NCI-H69 (cell line): Measurements from ENCODE around the gene SOX6.

Source experiments
- DNase-seq: peaks from one replicate; lab custom pipeline; 2025; lab: John Stamatoyannopoulos, UW

Gene SOX6

DNA sequence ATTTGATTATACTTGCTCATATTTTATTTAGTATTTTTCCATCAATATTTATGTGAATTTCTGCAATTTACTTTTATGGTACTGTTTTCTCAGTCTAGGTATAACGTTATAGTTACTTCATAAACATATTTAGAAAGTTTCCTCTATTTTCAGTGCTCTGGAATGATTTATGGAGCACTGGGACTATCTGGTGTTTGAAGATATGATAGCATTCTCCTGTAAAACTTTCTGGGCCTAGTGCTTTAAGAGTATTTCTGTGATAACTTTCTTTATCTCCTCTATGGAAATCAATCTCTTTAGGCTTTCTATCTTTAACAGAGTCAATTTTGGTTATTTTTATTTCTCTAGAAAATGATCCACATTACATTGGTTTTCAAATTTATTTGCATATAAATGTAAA is 85.1 kb downstream of the SOX6 start:
- no peak for DNase-seq

DNA sequence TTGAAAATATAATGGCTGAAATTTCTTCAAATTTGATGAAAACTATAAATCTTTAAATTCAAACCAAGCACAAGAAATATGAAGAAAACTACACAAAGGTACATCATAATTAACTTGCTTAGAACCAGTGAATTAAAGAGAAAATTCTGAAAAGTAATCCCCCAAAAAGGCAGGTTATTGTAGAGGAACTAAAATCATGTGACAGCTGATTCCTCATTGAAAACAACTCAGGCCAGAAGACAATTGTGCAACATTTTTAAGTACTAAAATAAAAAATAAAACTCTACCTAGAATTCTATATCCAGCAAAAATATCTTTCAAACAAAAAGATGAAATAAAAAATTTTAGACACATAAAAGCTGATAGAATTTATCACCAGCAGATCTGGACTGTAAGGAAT is 90.3 kb downstream of the SOX6 start:
- DNase-seq: no peak

DNA sequence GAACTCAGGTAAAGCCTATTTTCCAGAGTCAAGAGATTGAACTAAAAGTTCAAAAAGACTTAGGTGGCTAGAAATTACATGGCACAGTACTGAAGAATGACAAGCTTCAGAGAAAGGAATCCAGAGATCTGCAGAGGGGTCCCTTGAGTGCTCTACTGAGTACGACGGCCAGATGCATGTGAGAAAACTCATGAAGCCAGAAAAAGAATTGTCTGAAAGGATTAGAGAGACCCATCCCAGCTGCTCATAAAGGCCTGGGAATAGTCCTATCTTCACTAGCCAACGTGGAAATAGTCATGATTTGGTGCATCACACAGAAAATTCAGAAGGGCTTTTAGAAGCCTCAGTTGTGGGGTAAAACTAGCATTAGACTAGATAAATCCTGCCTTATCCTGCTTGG is 91.3 kb downstream of the SOX6 start:
- DNase-seq: no peak

DNA sequence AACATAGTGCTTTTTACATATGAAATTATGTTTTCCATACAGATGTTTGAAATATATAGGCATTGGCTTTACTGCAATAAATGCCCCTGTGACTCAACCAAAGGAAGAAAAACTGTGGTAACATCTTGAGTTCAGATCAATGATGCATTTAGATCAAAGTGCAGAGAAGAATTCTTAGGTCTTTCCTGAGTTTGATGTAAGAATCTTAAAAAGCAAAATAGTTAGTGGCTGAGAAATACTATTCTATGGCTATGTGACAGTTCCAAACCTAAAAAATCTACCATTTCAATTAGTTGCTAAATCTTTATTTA is 93.7 kb downstream of the SOX6 start:
- no peak for DNase-seq

DNA sequence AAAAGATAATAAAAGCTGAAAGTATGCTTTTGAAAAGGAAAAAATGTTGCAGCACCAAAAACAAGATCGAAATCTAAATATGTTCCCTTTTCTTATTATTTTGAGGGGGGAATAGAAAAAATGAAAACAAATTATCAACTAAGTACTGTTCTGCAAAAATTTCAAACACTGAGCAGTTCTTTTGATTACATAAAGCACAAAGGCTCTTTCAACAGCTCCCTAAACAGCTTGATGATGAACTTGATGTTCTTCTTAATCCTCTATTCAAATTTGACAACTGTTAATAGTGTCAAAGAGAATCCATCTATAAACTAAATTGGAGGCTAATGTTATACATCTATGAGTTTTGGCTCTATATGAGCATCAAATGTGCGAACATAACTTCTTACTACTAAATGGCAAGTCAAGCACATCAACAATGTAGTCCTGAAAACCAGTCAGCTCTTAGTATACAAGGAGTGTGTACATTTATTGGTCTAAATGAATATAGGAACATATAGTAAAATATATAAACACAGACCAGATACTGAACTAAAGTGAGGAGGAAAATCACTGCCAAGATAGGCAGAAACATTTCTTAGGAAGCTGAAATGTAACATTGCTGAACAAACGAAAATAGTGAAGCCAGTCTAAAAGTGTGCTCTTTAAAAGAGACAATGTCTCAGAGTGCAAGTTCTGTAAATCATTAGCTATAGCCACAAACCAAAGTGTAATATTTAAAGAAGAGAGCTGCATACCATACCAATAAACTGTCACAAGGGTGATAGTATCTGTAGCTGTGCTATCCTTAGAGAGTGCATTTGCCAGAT is 94.3 kb downstream of the SOX6 start:
- no peak for DNase-seq

DNA sequence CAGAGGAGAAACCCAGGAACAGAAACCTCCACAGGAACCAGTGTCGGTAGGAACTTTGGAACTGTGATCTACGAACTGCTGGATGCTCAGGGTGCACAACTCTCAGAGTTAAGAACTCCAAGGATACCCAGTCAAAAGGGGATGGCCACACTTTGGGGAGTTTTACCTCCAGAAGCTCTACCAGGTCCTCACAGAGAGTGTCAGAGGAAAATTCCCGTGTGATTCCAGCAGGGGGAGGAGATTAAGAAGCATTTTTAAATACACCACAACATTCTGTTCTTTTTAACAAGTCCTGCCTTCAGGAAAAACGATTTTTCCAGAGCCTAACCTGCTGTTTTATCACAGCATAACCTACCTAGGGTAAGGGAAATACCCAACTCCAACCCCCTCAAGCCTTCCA is 104.0 kb downstream of the SOX6 start:
- peak; percentile 33 for DNase-seq

DNA sequence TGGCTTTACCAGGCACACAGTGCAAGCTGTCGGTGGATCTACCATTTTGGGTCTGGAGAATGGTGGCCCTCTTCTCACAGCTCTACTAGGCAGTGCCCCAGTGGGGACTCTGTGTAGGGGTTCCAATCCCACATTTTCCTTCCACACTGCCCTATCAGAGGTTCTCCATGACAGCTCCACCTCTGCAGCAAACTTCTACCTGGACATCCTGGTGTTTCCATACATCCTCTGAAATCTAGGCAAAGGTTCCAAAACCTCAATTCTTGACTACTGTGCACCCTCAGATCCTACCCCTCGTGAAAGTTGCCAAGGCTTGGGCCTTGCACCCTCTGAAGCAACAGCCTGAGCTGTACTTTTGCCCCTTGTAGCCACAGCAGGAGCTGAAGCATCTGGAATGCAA is 108.1 kb downstream of the SOX6 start:
- no peak for DNase-seq

DNA sequence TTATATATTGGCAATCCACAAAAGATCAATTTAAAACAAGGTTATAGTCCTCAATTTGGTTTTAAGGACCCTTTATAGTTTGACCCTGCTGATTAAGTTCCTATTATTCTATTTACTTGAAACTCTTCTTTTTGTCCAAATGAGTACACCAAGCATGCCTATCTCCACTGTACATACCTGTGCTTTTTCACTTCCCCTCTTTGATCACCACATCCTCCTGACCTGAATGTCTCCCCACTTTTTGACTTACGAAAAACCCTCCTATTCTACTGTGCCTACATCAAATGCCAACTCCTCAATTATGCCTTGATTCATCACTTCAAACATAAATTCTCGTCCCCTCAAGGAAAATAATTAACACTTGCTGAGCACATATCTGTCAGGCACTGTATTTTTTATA is 113.5 kb downstream of the SOX6 start:
- DNase-seq: no peak

DNA sequence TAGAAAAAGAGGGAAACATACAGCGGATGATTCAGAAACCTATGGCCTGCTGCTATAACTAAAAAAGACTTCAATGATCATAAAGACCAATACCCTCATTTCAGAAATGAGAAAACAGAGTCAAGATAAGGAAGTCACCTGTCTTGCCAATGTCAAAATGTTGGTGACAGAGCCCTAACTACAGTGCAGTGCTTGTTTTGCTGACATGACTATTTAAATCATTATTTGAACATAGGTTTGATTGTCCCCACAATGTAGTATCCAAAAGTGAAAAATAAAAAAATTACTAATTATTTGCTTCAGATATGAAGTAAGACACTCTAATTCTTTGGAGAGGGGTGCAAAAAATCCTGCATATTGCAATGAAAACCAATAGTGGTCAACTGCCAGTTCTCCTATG is 115.7 kb downstream of the SOX6 start:
- DNase-seq: no peak

DNA sequence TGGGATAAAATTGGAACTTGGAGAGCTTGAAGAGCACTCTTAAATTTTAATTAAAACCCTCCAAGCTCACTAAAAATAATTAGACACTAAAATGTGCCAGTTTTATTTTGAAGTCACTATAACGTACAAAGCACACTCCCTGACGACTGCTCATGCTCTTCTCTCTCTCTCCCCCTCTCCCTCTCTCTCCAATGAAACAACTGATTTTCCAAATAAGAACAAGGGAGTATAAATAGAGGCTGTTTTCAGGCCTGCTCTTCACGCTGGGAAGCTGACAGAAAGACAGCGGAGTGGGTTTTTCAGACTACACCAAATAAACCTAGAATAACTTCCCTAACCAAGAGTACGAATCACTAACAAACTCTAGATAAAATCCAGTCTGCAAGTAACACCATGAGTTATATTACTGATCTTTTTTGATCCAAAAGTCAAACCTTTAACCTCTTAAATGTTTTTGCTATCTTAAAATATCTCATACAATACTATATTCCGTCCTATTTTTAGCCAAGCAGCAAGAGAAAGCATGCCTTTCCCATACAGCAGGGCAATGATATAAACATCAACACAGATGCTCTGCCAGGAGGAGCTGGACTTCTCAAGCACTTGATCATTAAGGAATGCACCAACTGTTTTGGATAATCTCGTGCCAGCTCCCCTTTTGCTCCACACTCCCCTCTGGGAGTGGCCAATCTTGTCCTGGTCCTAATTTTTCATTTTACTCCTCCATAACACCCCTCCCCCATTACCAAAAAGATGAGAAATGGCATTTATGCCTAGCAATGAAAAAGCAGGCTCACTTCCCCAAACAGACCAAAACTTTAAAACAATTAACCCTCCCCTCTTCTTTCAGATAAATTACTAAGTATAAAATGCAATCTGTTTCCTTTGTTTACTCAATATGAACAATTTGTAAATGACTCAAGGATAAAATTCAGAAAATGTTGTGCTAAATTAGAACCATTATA is 116.9 kb downstream of the SOX6 start:
- DNase-seq: no peak

DNA sequence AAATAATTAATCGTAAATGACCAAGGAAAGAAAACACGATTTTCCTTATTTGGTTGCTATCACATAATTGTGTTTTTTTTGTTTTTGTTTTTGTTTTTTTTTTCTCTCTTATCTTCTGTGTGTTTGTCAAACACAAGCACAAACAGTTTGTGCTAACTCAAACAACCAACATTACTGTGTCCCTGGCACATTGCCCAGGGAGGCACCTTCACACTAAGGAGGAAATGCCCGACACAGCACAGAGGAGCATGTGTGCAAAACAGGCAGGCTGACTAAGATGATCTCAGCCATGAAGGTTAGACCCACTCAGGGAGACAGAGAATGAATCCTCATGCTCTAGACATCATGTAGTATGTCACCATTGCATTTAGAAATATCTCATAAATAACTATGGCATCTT is 130.1 kb downstream of the SOX6 start:
- DNase-seq: peak; percentile 97

DNA sequence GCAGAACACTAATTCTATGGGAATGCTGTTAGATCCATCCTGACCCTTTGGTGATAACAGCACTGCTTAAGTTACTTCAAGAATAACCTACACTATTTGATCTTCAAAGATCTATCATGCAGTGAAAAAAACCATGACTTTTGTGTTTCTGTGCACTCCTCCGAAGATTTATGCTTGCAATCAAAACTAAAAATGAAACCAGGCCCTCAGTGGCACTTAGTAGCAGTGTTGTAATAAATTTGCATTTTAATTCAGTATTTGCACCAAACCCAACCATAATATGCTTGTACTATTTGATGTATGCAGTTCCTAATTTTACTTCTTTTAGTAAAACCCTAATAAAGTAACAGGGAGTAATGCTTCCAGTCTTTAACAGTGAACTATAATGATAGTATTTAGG is 130.7 kb downstream of the SOX6 start:
- peak; percentile 24 for DNase-seq

DNA sequence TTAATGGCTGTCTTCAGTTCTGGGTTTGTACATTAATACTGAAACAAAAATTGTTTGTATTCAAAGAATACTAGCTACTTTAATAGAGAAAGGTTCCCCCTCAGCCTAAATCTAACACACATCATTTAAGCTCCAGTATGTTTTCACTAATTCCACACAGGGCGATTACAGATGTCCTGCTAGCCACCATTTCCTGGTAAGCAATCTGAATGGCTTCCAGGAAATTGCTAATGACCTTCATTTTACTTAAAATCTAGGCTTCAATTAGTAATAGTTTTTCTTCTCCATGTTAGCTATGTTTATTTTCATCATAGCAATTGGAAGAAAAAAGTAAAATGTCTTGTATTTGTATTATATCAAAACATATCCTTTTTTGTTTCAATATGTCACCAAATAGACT is 132.8 kb downstream of the SOX6 start:
- peak; percentile 76 for DNase-seq

DNA sequence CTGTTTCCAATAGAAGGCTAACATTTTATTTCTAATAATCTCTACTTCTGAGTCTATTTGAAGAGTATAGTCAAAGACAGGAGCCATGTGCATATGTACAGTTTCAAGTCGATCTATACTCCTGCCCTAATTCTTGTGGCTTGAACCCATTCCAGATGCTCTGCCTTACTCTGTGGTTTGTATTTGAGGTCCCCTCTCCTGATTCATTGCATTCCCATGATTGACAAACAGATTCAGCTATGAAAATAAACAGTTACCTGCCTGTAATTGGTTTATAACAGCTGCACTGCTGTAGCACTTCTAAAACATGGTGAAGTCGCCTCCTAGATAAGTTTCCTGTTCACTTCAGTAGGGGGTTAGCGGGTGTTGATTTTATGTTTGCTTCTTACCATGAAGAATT is 138.7 kb downstream of the SOX6 start:
- no peak for DNase-seq

DNA sequence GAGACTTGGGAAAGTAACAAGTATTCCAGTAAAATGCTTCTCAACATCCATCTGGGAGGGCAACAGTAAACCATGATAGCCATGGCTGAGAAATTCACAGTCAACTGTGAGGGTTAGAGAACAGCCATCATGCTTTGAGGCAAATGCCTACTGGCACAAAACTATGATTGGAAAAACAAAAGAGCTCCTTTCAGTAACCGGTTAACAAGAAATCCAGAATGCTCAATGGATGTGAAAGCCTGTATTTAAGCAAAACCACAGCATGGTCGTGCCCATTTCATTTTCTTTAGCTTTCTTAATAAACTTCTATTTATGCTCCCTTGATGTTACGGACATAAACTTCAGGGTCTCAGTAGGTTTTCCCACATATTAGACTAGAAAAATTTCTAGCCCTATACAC is 139.5 kb downstream of the SOX6 start:
- DNase-seq: no peak

DNA sequence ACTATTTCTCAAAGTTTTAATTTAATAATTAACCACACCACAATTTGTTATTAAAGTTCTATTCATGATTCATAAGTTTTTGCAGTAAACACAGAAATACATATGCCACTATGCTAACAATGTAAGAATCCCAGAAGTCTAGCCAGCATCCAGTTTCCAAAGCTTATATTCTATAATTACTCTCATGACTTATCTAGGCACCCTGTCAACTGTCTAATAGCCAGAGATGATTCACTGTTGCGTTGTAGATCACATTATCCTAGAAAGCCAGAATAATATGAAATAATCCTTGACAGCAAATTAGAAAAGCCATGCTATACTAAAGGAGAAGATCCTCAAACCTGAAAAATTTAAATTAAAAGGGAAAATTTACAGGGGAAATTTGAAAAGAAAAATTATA is 141.0 kb downstream of the SOX6 start:
- no peak for DNase-seq

DNA sequence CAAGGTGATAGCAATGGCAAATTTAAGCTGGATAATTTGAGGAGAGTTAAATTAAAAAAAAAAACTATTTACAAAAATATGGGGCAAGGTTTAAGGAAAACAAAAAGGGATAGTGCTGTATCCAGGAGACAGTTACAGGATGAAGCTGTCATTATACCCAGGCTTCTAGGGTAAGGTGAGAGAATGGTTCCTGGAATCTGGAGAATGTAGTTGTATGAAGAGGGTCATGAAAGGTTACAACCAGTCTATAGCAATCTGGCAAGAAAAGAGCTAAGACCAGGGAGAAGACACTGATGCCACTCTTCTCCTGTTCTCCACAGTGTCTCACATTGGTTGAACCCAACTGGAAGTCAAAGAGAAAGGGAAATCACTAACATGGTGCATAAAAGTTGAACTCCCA is 144.9 kb downstream of the SOX6 start:
- no peak for DNase-seq

DNA sequence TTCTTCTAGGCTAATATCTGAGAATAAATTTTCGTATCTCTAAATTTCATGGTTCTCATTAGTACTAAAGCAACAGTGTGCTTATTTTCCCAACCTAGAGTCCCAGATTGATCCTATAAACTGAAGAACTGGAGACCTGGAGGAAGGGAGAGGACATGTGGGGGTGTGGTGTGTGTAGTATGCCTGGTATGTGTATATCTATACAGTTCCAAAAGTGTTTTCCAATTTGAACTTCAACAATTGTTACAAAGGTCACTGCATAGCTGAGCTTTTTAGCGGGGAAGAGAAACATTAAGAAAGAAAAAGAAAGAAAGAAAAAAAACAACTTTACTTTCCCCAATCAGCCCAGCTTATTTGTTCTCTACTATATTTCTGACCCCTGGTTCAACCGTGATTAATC is 152.1 kb downstream of the SOX6 start:
- no peak for DNase-seq

DNA sequence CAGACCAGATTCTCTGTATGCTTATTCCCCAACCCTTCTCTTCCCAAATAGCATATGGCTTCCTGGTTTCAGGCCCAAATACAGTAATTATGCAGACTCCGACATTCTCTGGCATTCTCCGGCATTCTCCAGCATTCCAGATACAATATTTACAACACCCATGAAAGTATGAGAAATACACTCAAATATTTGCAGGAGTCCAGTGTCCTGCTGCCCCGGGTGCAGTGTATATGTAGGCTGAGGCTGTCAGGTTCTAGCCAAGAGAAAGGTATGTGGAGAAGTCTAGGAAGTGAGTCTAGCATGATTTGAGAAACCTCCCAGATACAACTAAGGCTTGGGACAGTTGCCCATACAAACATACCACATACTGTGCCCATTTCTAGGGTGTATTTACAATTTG is 160.7 kb downstream of the SOX6 start:
- DNase-seq: peak; percentile 43

DNA sequence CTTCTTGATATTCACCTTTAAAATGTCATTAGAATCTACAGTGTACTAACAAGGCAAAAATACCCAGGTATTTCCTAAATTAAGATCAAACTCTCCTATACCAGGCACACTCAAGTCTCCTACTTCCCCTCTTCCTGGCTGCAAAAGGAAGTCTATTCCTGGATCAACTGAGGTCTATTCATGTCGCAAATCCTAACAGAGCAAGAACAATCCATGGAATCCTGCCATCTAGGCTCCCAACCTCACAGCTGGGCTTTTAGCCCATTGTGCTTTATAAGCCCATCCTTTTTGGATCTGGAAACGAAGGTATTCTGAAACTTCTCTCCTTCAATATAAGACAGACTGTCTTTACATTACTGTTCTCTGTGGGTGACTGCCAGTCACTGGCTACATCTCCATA is 161.8 kb downstream of the SOX6 start:
- no peak for DNase-seq

DNA sequence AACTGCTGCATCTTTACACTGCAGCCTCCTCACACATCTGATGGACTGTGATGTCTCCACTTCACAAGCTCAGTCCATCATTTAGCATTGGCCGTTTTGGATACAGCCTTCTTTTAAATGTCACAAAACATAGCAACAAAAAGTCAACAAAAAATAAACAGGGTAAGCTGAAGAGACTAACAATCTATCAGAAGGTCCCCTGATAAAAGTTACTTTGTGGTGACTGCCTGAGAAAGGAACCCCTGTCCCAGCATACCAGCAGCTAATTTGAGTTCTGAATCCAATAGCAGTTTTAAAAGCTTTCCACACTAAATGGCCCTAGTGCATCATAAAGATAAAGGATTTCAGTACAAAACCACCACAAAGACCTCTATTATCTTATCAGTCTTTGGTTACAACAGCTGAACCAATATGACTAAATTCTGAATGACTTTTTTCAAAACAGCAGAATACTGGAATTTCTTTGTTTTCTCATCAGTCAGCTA is 162.4 kb downstream of the SOX6 start:
- DNase-seq: no peak

DNA sequence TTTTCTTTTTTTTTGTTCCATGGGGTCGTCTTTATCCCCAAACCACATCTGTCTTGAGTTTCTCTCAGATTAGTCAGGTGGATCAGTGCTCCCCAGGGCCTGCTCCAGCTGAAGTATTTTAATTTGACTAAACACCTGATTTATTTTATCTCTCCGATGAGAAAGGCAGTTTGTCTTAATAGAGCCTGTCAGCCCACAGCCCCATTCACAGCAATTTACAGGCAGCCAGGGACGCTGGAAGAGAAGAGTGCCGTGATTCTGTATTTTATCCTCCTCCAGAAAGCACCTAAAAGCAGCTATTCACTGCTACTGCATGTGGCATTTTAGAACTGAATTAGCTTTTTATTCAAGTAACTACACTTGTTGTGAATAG is 164.5 kb downstream of the SOX6 start:
- DNase-seq: peak; percentile 12

DNA sequence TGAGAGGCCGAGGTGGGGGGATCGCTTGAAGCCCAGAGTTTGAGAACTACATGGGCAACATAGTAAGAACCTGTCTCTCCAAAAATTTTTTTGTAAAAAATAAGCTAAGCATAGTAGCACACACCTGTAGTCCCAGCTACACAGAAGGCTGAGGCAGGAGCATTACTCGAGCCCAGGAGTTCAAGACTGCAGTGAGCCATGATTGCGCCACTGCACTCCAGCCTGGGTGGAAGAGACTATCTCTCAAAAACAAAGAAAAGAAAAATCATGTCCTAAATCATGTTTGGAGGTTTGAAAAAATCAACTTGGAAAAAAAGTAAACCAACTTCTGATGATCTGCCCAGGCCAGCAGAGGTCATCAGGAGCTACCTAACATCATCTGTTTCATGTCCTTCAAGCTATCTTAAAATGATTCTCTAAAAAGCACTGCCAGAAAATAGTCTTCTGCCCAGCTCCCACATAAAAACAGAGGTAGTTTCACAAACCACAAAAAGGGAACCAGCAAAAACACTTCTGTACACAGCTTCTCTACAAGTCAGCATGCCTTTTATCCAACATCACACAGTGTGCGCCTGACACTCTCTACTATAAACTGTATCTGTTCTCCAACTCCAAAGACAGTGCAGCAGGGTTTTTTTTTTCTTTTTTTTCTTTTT is 165.0 kb downstream of the SOX6 start:
- DNase-seq: no peak
